NCI-H446 treated with DMSO at 0.1 percent for 48 hours (cell line): ENCODE data around the gene RAD21L1.

Experiments
- DNase-seq: peaks from one replicate; lab custom pipeline; 2025; lab: John Stamatoyannopoulos, UW

RAD21L1 gene

GRCh38 chr20:1273366-1273765 lies 47.5 kb downstream of the RAD21L1 start:
- DNase-seq = no peak

GRCh38 chr20:1274485-1275311 lies 48.9 kb downstream of the RAD21L1 start:
- DNase-seq = peak; percentile 72

- DNase-seq = no peak
These were observed 50.1 kb downstream of the RAD21L1 start for GRCh38 chr20:1275919-1276318.

GRCh38 chr20:1277529-1278322 lies 51.9 kb downstream of the RAD21L1 start:
- DNase-seq = no peak

DNA sequence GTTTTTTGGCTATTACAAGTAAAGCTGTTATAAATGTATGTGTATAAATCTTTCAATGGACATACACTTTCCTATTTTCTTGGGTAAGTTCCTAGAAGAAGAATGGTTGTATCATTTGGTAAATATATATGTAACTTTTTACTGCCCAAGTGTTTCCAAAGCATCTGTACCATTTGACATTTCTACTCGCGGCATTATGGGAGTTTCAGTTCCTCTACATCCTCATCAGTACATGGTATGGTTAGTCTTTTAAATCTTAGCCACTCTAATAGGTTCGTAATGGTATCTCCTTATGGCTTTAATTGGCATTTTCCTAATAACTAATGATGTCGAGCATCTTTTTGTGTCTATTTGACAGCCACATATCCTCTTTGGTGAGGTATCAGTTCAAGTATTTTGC lies 53.1 kb downstream of the RAD21L1 start:
- DNase-seq = no peak

DNA sequence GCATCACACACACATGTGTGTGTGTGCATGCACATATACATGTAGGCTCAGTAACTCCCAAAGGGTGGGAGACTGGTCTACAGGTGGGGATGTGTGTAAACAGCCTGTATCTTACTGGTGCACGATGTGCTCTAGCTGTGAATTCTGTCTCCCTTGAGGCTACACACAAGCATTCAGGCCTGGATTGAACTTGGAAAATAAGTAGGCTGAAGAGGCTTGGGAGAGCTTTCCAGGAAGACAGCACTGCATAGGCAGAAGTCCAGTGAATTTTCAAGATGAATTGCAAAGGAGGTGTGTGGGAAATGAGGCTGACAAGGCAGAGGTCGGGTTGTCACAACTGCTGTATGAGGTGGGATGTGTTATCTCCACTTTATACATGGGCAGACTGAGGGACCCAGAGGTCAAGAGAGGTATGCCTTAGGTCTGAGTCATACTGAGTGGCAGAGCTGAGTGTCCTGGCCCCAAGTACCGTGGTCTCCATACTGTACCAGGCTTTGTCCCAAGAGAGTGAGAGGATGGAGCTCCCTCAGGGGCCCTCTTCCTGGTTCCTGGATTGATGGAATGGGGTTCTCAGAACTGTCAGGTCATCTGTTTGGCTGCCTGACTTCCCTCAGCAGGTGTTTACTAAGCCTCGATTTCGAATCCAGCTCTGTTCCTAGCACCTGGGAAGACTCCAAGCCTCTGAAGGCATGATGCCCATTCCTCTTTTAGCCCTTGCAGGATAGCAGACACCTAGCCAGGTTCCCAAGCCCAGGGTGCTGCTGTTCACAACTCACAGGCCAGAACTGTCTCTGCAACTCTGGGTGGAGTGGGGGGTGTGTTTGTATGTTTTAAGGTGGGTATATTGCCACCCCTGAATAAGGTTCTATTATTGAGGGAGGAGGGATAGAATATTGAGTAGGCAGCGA lies 54.6 kb downstream of the RAD21L1 start:
- no peak for DNase-seq

DNA sequence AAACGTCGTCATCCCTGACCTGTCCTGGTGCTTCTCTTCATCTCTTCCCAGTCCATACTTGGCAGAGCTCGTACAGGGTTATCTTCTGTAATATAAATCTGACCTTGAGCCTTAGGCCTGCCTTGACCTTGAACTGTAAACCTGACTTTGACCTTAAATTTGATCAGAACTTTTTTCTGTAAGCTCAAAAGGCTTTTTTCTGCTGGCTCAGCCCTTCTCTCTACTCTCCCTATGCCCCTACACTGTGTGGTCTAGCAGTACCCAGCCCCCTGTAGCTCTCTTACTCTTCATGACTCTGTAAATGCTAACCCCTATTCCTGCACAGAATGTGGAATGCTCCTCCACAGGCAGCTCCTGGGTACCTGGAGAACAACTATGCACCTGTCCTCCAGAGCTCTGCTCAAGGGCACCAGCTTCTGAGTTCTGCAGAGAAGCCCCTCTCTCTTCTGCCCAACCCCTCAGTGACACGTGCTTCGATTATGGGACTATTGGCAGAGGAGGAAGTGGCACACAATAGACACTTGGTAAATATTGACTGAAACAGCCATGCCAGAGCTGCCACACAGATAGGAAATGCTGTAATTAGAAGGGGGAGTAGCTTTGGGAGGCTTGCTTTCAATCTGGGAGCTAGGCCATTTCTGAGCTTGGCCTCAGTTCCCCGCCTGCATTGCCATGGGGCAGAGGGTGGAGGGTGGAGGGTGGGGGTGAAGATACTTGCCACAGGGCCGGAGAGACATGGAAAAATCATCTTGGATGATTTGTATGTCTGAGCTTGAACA lies 55.6 kb downstream of the RAD21L1 start:
- no peak for DNase-seq

DNA sequence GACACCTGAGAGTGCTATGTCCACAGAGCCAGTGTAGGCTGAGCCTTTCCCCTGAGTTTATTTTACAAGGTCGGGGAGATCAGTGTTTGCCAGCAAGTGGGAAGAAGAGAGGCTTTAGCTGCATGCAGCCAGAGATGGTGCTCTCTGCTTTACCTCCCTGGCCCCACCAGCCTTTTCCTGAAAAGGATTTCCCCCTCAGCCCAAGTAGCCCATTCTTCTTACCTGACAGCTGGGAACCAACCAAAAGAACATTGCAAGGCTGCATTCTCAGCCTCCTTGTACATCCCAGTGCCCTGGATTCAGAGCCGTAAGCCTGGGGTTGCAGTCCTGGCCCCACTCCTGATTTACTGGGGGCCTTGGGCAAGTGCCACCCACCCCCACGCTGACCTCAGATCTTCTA lies 57.1 kb downstream of the RAD21L1 start:
- DNase-seq = no peak

GRCh38 chr20:1283522-1284510 lies 58.0 kb downstream of the RAD21L1 start:
- DNase-seq = no peak

- no peak for DNase-seq
These were observed 60.6 kb downstream of the RAD21L1 start for GRCh38 chr20:1286267-1287024.

DNA sequence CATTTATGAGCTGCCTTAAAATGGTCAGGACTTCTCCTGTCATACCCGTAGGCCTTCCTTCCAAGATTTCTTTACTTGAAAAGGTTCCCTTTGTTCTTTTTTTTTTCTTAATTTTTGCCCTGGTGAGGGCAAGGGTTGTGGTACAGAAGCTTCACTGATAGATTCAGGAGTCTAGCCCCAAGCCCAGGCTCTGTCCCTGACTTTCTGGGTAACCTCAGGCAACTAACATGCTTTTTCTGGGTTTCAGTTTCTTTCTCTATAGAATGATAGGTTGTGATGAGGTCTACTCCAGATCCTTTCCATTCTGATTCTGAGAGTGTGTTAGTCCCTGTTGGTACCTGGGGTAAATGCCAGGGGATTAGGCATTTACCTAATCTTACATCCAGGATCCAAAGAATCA lies 61.5 kb downstream of the RAD21L1 start:
- no peak for DNase-seq

- no peak for DNase-seq
These were observed 62.1 kb downstream of the RAD21L1 start for GRCh38 chr20:1287787-1288569.

- DNase-seq = no peak
These were observed 65.4 kb downstream of the RAD21L1 start for GRCh38 chr20:1291191-1291741.

DNA sequence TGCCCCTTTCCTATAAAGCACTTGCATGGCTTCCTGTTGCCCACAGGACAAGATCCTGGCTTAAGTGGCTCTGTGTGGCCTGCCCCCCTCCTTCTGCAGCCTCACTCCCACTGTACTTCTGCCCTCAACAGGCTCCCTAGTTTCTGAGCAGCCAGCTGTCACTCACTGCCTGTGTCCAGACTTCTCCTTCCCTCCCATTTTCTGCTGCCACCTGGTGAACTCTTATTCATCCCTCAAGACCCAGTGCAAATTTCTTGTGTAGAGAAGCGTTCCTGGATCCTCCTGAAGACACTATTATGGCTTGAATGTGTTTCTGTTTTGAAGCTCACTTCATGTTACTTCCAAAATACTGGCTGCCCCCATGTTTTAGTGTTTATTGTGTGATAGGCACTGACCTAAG lies 66.8 kb downstream of the RAD21L1 start:
- no peak for DNase-seq

DNA sequence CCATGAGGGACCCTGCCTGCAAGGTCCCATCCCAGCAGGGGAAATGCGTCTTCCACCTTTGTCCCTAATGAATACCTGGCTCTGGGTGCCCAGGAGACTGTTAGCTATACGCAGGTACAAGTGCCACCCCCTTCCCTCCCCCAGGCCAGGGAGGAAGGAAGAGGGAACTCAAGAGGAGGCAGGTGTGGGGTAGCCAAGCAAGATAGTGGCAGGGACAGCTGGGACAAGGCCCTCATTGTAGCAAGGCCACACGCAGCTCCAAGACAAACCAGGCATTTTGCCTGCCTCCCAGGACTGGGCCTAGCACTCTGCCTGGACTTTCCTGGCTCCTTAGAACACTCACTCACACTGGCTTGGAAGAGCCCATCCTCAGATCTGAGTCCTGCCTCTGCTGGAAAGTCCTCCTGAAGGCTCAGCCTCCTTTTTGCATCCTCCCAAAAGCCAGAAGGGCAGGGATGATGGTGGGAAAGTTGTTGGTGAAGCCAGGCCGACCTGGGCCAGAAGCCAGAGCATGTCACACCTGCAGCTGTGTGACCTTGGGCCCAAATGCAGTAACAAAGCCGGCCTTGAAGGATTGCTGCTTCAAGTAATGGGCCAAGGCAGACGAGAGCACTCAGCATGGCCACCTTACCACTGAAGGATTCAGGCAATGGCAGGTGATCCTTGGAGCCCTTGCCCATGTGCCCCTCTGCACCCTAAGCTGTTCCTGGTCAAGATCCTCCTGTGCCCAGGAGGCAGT lies 68.0 kb downstream of the RAD21L1 start:
- no peak for DNase-seq

DNA sequence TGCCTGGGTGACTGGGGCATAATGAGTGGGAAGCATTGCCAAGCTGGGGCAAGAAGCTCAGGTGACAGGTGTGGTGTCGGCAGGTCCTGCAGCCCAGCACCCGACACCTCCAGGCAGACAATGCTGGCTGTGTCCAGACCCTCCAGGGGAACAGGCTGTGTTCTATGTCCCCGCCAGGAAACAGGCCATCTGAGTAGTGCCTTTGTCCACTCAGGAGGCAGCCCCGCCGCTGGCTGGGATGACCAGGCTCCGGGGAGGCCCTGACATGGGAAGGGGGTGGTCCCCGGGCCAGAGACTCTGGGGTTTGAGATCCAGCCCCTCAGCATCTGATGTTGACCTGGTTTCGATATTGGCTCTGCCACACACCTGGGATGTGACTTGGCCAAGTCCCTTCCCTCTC lies 68.7 kb downstream of the RAD21L1 start:
- no peak for DNase-seq

DNA sequence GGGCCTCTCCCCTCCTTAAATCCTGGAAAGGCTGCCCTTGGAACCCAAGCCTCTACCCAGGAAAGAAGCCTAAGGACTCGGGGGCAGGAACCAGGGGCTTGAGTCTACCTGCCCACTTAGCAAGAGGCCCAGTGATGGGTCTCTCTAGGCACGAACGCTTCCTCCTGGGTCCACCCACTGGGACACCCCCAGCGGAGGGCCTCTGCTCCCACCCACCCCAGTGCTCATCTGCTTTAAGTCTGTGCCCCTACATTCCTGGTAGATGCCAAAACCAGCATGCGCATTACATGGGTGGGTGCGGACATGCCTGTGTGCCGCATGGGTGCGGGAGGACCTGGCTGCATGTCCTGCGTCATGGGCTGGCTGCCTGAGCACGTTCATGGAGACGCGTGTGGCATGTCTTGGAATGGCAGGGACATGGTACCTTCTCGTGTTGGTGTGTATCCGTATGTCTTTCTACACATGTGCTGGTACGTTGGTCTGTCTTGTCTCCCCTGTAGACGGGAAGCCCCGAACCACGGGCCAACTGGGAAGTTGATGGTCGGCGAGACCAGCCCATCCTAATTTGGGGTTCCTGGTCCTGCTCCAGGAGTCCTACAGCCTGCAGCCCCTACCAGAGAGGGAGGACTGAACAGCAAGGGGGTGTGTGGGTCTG lies 69.6 kb downstream of the RAD21L1 start:
- DNase-seq = no peak
